ENCODE data around the gene TCF4. TPM values are rescaled to one million over a fixed set of nuclear protein-coding genes. Genes with fewer than 3 reads are reported as not detected.

The TCF4 gene
- polyA plus RNA-seq, 1 donor (not counting 4 experiments of a cell fraction or from before 2014, with no cell fraction given): 9.7 TPM

GRCh38 chr18:55405475-55405874 is 182.5 kb downstream of the TCF4 start:
- Histone ChIP-seq H3K27ac (ENCODE audit: control insufficient read depth, insufficient read depth, low read length) (no peak overlapping the region), H3K79me2 (ENCODE audit: control insufficient read depth, insufficient read depth, low read length) (no peaks in the 10 kb centered on the region), H3K4me2 (ENCODE audit: control insufficient read depth, extremely low read depth, insufficient read depth, low read depth, low read length) (no peak overlapping the region), H3K27me3 (ENCODE audit: control insufficient read depth, extremely low read depth, insufficient read depth, low read length) (no peaks in the 10 kb centered on the region), H3K4me1 (ENCODE audit: control insufficient read depth, extremely low read depth, insufficient read depth, low read length) (peaks cover 6% of the 10 kb centered on the region), H3K4me3 (ENCODE audit: control insufficient read depth in 2 of 3, extremely low read depth in 1 of 3, insufficient read depth in 2 of 3, low read depth in 1 of 3, low read length in 3 of 3) (no peak overlapping the region), H3K36me3 (ENCODE audit: control insufficient read depth in 2 of 2, extremely low read depth in 1 of 2, insufficient read depth in 2 of 2, low read length in 2 of 2) (peaks cover 0 to 3% of the 10 kb centered on the region in 2 experiments), H3K9me1 (ENCODE audit: control insufficient read depth, extremely low read depth, insufficient read depth, low read length) (no peaks in the 10 kb centered on the region), H3K9me3 (ENCODE audit: control insufficient read depth, low read depth, low read length) (no peaks in the 10 kb centered on the region), H3K9ac (ENCODE audit: control insufficient read depth, extremely low read depth, insufficient read depth, low read length) (no peak overlapping the region), H4K20me1 (ENCODE audit: control insufficient read depth, extremely low read depth, insufficient read depth, low read length) (no peaks in the 10 kb centered on the region), H2AFZ (ENCODE audit: control insufficient read depth, low read length) (no peak overlapping the region)
- no peak for FAIRE-seq
- dilution Hi-C loops (cut with MboI; ENCODE audit: extremely low pct_ligation_motif_present, low sequenced_read_pairs): no loop called here
- no peak for DNase-seq (ENCODE audit: low read depth, low spot score)
- TF ChIP-seq CTCF (optimal IDR thresholded peaks at IDR 0.05 in 1 of 3, IDR thresholded peaks at IDR 0.05 in 1 of 3, conservative IDR thresholded peaks at IDR 0.05 in 1 of 3; ENCODE audit: extremely low read depth in 1 of 3, insufficient read depth in 2 of 3, low read length in 3 of 3): no peak
- TF ChIP-seq EZH2 (IDR thresholded peaks at IDR 0.05; ENCODE audit: low read length): no peak

GRCh38 chr18:55404832-55405465 is 183.0 kb downstream of the TCF4 start:
- FAIRE-seq (no peak), DNase-seq (ENCODE audit: low read depth, low spot score) (no peak)
- H3K9ac ChIP-seq (ENCODE audit: control insufficient read depth, extremely low read depth, insufficient read depth, low read length): no peak overlapping the region
- H3K4me3 ChIP-seq (ENCODE audit: control insufficient read depth in 2 of 3, extremely low read depth in 1 of 3, insufficient read depth in 2 of 3, low read depth in 1 of 3, low read length in 3 of 3): no peak overlapping the region
- no peak overlapping the region for H3K4me2 ChIP-seq (ENCODE audit: control insufficient read depth, extremely low read depth, insufficient read depth, low read depth, low read length)
- H3K36me3 ChIP-seq (ENCODE audit: control insufficient read depth in 2 of 2, extremely low read depth in 1 of 2, insufficient read depth in 2 of 2, low read length in 2 of 2): peaks cover 0 to 3% of the 10 kb centered on the region in 2 experiments
- peaks cover 6% of the 10 kb centered on the region for H3K4me1 ChIP-seq (ENCODE audit: control insufficient read depth, extremely low read depth, insufficient read depth, low read length)
- TF ChIP-seq EZH2 (IDR thresholded peaks at IDR 0.05; ENCODE audit: low read length) (no peak), CTCF (optimal IDR thresholded peaks at IDR 0.05 in 1 of 3, IDR thresholded peaks at IDR 0.05 in 1 of 3, conservative IDR thresholded peaks at IDR 0.05 in 1 of 3; ENCODE audit: extremely low read depth in 1 of 3, insufficient read depth in 2 of 3, low read length in 3 of 3) (no peak)
- H3K27me3 ChIP-seq (ENCODE audit: control insufficient read depth, extremely low read depth, insufficient read depth, low read length): no peaks in the 10 kb centered on the region
- dilution Hi-C loops (cut with MboI; ENCODE audit: extremely low pct_ligation_motif_present, low sequenced_read_pairs): no loop called here
- H3K27ac ChIP-seq (ENCODE audit: control insufficient read depth, insufficient read depth, low read length): no peak overlapping the region
- no peaks in the 10 kb centered on the region for H3K9me1 ChIP-seq (ENCODE audit: control insufficient read depth, extremely low read depth, insufficient read depth, low read length)
- H4K20me1 ChIP-seq (ENCODE audit: control insufficient read depth, extremely low read depth, insufficient read depth, low read length): no peaks in the 10 kb centered on the region
- H3K79me2 ChIP-seq (ENCODE audit: control insufficient read depth, insufficient read depth, low read length): no peaks in the 10 kb centered on the region
- H3K9me3 ChIP-seq (ENCODE audit: control insufficient read depth, low read depth, low read length): no peaks in the 10 kb centered on the region
- no peak overlapping the region for H2AFZ ChIP-seq (ENCODE audit: control insufficient read depth, low read length)

Data from keratinocyte (primary cell).